ENCODE data around the gene CBL. TPM values are rescaled to one million over a fixed set of nuclear protein-coding genes. Genes with fewer than 3 reads are reported as not detected.

The CBL gene
- total RNA-seq, 1 donor from 2014 or later = 13.8 TPM

- DNase-seq = no peak
These were observed 67.6 kb downstream of the CBL start for GRCh38 chr11:119273721-119274120.

GRCh38 chr11:119277660-119278059 lies 71.5 kb downstream of the CBL start:
- DNase-seq = no peak

- no peak for DNase-seq
These were observed 76.4 kb downstream of the CBL start for GRCh38 chr11:119282495-119282894.

- DNase-seq = peak; percentile 63
These were observed 78.4 kb downstream of the CBL start for GRCh38 chr11:119284344-119285157.

GRCh38 chr11:119285431-119285830 lies 79.3 kb downstream of the CBL start:
- DNase-seq = no peak

GRCh38 chr11:119288219-119288618 lies 82.1 kb downstream of the CBL start:
- no peak for DNase-seq

- no peak for DNase-seq
These were observed 84.9 kb downstream of the CBL start for GRCh38 chr11:119290894-119291497.

- DNase-seq = no peak
These were observed 87.3 kb downstream of the CBL start for GRCh38 chr11:119293461-119293860.

GRCh38 chr11:119295178-119295577 lies 89.0 kb downstream of the CBL start:
- DNase-seq = peak; percentile 29

GRCh38 chr11:119297938-119298337 lies 91.8 kb downstream of the CBL start:
- no peak for DNase-seq

- DNase-seq = no peak
These were observed 92.6 kb downstream of the CBL start for GRCh38 chr11:119298726-119299125.

GRCh38 chr11:119299416-119299815 lies 93.3 kb downstream of the CBL start:
- DNase-seq = no peak

GRCh38 chr11:119300198-119300964 lies 94.2 kb downstream of the CBL start:
- DNase-seq = no peak

GRCh38 chr11:119303227-119303718 lies 97.1 kb downstream of the CBL start:
- DNase-seq = no peak

GRCh38 chr11:119305556-119306372 lies 99.6 kb downstream of the CBL start:
- DNase-seq = no peak

GRCh38 chr11:119306373-119306890 lies 100.3 kb downstream of the CBL start:
- peak; percentile 62 for DNase-seq

GRCh38 chr11:119307219-119307618 lies 101.1 kb downstream of the CBL start:
- peak; percentile 57 for DNase-seq

GRCh38 chr11:119307974-119308373 lies 101.8 kb downstream of the CBL start:
- peak; percentile 16 for DNase-seq

GRCh38 chr11:119309411-119309810 lies 103.3 kb downstream of the CBL start:
- no peak for DNase-seq

- no peak for DNase-seq
These were observed 104.0 kb downstream of the CBL start for GRCh38 chr11:119309953-119310681.

- no peak for DNase-seq
These were observed 104.5 kb downstream of the CBL start for GRCh38 chr11:119310682-119311052.

GRCh38 chr11:119314726-119315125 lies 108.6 kb downstream of the CBL start:
- DNase-seq = no peak
